ENCODE measurements around the gene SLC12A6. TPM values are rescaled to one million over a fixed set of nuclear protein-coding genes. Genes with fewer than 3 reads are reported as not detected.

Gene SLC12A6
- total RNA-seq, 1 donor from 2014 or later, result 17.9 TPM

- DNase-seq (ENCODE audit: low read depth), result no peak
These were observed 5.8 kb downstream of the SLC12A6 start for GRCh38 chr15:34331809-34332208.

- DNase-seq (ENCODE audit: low read depth), result no peak
These were observed 7.3 kb downstream of the SLC12A6 start for GRCh38 chr15:34330279-34330678.

- DNase-seq (ENCODE audit: low read depth), result no peak
These were observed 8.6 kb downstream of the SLC12A6 start for GRCh38 chr15:34329006-34329405.

GRCh38 chr15:34327906-34328305 is 9.7 kb downstream of the SLC12A6 start:
- DNase-seq (ENCODE audit: low read depth), result no peak

GRCh38 chr15:34325368-34325767 is 12.2 kb downstream of the SLC12A6 start:
- no peak for DNase-seq (ENCODE audit: low read depth)

GRCh38 chr15:34324933-34325332 is 12.6 kb downstream of the SLC12A6 start:
- DNase-seq (ENCODE audit: low read depth), result no peak

GRCh38 chr15:34323217-34323616 is 14.4 kb downstream of the SLC12A6 start:
- DNase-seq (ENCODE audit: low read depth), result no peak

GRCh38 chr15:34318277-34319079 is 19.1 kb downstream of the SLC12A6 start:
- DNase-seq (ENCODE audit: low read depth), result peak; percentile 57

GRCh38 chr15:34314491-34315490 is 22.8 kb downstream of the SLC12A6 start:
- DNase-seq (ENCODE audit: low read depth), result no peak

GRCh38 chr15:34311563-34311962 is 26.0 kb downstream of the SLC12A6 start:
- DNase-seq (ENCODE audit: low read depth), result no peak

GRCh38 chr15:34304613-34305012 is 33.0 kb downstream of the SLC12A6 start:
- DNase-seq (ENCODE audit: low read depth), result no peak

GRCh38 chr15:34301058-34301457 is 36.5 kb downstream of the SLC12A6 start:
- no peak for DNase-seq (ENCODE audit: low read depth)

- peak; percentile 17 for DNase-seq (ENCODE audit: low read depth)
These were observed 40.5 kb downstream of the SLC12A6 start for GRCh38 chr15:34297059-34297458.

- no peak for DNase-seq (ENCODE audit: low read depth)
These were observed 45.0 kb downstream of the SLC12A6 start for GRCh38 chr15:34292621-34293020.

- no peak for DNase-seq (ENCODE audit: low read depth)
These were observed 52.6 kb downstream of the SLC12A6 start for GRCh38 chr15:34284937-34285336.

- no peak for DNase-seq (ENCODE audit: low read depth)
These were observed 55.2 kb downstream of the SLC12A6 start for GRCh38 chr15:34282384-34282783.

- no peak for DNase-seq (ENCODE audit: low read depth)
These were observed 57.4 kb downstream of the SLC12A6 start for GRCh38 chr15:34280193-34280592.

GRCh38 chr15:34279368-34279767 is 58.2 kb downstream of the SLC12A6 start:
- DNase-seq (ENCODE audit: low read depth), result no peak

- DNase-seq (ENCODE audit: low read depth), result no peak
These were observed 61.9 kb downstream of the SLC12A6 start for GRCh38 chr15:34275721-34276120.

- DNase-seq (ENCODE audit: low read depth), result no peak
These were observed 62.4 kb downstream of the SLC12A6 start for GRCh38 chr15:34275154-34275553.

- peak; percentile 25 for DNase-seq (ENCODE audit: low read depth)
These were observed 66.1 kb downstream of the SLC12A6 start for GRCh38 chr15:34271493-34271892.

GRCh38 chr15:34266751-34267150 is 70.8 kb downstream of the SLC12A6 start:
- DNase-seq (ENCODE audit: low read depth), result no peak
